GM19193 (cell line): ENCODE measurements around the gene TMEM245.

Source experiments
- POLR2A ChIP-seq: IDR thresholded peaks from 4 replicates; pipeline ENCODE4 v1.6.1; 2011; ENCODE audit not compliant: insufficient read depth, insufficient read length; ENCODE audit errors: extremely low read depth

TMEM245 gene

DNA sequence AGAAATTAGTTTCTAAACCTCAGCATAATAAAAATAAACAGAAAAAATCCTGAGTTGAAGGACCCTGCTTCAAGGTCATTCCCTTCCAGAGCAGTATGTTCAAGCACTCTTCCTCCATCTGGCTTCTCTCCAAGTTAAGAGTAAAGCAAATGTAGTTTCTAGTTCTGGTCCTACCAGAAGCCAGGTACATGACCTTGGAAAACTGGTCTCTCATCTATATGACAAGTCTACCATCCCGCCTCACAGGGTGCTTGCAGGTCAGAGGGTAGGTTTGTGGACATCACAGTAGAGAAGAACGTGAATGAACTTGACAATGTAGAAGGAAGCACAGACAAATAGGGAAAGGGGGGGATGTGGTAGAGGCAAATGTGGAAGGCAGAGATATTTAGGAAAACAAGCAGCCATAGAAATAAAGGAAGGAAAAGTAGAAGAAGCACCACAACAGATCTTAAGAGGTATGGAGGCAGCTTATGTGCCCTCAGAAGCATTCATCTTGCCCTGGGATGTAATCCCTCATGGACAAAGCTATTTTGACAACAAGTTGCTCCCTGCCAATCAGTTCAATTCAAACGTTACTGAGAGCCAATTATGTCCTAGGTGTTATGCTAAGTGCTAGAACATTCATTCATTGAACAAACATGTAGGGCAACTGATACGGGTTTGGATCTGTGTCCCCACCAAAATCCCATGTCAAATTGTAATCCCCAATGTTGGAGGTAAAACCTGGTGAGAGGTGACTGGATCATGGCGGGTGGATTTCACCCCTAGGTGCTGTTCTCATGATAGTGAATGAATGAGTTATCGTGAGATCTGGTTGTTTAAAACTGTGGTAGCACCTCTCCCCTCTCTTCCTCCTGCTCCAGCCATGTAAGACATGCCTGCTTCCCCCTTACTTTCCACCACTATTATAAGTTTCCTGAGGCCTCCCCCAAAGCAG is 82.7 kb downstream of the TMEM245 start:
- no peak for TF ChIP-seq POLR2A

DNA sequence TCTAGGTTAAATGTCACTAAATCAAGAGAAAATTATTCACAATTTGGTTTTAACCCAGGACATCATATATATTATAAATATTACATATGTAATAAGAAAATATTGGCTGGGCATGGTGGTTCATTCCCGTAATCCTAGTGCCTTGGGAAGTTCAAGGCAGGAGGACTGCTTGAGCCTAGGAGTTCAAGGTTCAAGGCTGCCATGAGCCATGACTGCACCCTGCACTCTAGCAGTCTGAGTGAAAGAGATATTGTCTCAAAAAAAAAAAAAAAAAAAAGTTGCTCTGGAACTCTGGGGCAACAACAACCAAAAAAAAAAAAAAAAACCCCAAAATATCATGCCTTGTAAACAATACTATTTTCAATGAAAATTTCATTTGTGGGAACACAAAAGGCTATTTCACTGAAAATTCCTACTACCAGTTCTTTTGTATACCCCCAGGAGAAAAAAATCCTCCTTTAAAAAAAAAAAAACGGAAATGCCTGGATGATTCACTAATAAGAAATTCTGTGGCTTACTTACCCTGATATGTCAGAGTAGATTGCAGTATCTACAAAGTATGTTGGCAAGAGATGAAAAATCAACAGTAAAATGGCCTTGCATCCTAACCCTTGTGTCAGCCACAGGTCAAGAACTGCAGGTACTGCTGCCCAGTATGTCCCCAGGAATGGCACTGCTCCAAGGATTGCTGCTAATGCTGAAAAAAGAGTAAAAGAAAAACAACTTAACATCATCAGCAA is 83.9 kb downstream of the TMEM245 start:
- no peak for TF ChIP-seq POLR2A

DNA sequence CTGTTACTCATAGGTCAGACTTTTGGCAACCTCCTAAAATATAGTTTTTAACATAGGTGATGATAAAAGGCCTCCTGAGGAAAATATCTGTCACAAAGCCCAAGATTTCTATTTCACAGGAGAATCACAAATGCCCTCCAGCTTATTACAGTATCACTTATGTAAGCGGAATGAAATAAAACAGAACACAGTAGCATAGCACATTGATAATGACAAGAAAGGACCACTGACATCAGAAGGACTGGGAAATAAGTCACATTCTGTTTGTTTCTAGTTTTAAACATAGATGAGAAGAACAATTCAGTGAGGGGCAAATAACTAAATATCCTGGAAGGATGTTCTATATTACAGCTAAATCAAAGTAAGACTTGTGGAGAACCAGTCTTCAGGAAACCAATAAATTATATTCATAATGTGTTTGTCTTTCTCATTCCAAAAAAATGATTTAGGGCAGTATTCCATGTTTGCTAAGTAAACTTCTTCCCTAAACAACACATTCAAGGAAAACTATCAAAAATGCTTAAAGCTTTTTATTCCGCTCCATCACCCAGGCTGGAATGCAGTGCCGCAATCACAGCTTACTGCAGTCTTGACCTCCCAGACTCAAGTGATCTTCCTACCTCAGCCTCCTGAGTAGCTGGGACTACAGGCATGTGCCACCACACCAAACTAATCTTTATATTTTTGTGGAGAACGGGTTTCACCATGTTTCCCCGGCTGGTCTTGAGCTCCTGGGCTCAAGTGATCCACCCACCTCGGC is 85.6 kb downstream of the TMEM245 start:
- TF ChIP-seq POLR2A, result no peak

DNA sequence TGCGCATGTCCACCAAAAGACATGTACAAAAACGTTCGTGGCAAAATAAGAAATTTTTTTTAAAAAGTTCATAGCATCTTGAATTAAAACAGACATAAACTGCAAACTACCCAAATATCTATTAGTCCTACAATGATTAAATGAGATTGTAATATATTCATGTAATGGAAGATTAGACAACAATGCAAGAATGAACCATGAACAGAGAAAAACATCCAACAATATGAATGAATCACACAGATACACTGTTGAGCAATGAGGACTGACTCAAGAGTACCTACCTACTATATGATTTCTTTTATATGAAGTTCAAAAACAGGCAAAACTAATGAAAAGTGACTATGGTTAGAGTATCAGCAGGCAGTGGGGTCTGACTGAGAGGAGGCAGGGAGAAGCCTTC is 88.5 kb downstream of the TMEM245 start:
- no peak for TF ChIP-seq POLR2A

DNA sequence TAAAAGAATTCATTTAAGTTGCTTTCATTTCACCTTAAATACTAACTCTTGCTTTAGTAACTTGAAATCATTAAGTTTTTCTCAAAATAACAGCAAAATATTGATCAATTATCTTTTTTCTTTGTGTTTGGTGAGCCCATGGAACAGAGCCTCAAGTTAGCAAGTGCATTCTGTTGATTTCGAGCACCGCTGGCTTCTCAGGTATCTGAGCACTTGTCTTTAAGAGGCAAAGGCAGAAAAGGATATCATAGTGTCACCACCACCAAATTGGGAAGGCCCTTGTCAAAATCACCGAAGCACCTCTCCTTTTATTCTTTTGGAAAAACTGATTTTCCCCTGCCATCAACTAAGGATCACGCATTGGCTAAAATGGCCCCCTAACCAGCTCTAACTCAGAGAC is 89.3 kb downstream of the TMEM245 start:
- TF ChIP-seq POLR2A, result no peak

DNA sequence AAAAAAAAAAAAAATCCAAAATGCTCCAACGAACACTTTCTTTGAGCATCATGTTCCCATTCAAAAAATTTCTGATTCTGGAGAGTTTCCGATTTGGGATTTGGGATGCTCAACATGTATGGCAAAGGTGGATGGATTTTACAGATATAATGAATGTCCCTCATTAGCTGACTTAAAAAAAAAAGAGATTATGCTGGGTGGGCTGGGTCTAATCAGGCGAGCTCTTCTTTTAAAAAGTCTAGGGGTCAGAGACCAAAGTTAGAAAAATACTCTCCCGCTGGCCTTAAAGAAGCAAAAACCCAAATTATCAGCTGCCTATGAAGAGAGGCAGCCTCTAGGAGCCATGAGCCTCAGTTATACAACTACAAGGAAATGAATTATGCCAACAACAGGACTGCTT is 91.3 kb downstream of the TMEM245 start:
- no peak for TF ChIP-seq POLR2A

DNA sequence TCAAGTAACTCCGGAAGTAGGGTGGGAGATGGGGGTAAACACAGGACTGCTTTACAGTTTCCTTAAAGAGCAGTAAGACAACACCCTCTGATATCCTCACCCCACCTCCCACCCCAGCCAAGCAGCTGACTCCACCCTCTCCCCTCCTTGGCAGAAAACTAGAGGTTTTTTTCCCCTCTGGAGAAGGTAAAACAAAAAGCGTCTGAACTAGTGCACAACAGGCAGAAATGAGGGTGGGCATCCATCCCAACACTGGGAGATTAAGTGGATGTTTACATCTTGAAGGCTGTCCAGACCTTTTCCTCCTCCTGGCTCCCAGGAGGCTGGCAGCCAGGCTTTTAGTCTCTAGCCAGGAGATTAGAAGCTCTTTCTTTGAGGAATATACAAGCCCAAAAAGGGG is 92.6 kb downstream of the TMEM245 start:
- no peak for TF ChIP-seq POLR2A

DNA sequence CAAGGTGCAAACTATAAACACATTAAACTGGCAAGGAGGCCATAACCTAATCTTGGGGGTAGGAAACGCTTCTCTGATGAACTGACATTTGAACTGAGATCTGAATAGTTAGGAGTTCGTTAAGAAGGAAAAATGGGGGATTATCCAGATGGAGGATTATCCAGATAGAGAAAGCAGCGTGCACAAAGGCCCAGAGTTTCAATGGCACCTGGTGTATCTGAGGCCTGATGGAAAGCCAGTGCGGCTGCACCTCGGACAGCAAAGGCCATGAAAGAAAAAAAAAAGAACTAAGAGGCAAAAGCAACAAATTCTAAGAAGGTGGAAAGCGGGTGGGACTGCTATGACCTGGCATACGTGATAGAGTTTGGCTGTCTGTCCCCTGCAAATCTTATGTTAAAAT is 93.4 kb downstream of the TMEM245 start:
- no peak for TF ChIP-seq POLR2A

DNA sequence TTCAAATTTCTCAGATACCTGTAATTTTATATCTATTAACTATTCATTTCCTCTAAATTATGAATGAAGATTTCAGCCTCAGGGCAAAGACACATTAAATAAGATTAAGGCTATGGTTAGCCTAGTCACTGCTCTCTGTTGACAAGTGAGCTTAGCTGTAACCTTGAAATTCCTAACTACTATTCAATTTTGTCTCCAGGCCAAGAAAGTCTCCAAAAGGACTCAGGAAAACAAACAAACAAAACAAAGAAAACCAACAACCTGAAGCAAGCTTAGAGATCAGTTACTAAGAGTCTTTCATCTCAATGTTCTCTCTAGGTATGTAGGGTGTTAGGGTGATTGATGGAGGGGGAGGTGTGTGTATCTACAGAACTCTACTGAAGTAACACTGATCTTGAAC is 96.9 kb downstream of the TMEM245 start:
- TF ChIP-seq POLR2A, result no peak

DNA sequence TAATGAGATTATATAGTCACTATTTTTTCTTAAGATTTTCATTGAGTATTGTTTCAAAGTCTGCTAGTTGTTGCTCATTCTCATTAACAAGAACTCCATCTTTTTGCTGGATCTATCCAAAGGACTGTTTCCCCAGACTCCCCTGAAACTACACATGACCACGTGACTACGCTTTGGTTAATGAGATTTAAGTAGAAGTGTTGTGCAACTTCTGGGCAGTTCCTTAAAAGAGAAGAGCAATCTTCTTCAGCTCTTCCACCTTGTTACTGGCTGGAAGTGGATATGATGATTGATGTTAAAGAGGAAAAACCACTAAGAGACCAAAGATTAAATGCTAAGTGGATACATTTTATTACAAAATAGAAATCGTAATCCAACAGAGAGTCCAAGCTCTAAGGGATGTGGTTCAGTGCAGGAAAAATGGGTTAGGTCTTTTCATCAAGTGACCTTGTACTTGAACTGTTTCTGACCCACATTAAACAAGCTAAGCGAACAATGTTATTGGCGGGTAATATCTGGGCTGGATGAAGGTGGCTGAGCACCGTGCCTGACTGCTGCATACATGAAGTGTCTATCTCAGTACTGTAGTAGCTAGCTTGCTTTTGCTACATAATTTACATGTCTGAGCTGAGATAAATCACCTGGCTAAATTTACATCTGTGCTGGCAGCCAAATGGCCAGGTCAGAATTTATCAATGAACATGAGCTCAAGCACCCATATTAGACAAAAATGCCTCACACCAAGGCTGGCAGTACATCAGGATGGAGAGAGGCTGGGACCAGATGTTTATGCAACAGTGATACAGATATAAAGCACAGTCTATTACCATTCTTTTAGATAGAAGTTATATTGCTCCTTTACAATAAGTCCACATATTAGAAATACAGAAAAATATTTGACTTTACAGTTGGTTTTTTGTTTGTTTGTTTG is 98.9 kb downstream of the TMEM245 start:
- no peak for TF ChIP-seq POLR2A

DNA sequence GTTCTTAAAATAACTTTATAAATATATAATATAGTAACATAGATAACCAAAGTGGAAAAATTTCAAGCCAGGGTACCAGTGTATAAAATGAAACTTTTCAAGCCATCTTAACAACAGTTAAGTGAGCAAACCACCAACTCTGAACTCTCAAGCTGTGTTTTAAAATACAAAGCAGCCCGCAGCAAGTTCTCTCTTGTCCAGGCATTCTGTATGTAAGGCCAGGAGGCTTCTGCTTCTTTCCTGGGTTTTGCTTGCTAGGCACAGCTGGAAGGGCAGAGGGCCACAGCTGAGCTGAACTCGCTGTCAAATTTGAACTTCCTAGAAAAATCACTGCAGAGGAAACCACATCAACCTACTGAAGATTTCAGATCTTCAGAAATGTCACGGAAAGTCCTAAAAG is 99.6 kb downstream of the TMEM245 start:
- TF ChIP-seq POLR2A, result no peak

DNA sequence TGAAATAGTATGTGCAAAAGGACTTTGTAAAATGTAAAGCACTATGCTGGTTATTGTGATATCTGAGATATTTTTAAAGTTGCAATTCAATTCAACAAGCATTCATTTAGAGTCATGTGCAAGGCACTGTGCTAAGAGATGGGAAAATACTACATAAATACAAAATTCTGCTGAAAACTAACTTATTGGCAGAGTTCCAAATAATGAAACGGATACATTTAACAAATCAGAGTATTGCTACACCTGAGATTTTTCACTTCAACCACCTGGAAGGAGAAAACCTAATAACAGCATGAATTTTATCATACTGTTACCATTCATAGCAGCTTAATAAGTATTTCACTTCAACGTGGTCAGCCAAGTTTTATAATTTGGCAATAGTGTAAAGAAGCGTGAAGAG is 100.3 kb downstream of the TMEM245 start:
- no peak for TF ChIP-seq POLR2A

DNA sequence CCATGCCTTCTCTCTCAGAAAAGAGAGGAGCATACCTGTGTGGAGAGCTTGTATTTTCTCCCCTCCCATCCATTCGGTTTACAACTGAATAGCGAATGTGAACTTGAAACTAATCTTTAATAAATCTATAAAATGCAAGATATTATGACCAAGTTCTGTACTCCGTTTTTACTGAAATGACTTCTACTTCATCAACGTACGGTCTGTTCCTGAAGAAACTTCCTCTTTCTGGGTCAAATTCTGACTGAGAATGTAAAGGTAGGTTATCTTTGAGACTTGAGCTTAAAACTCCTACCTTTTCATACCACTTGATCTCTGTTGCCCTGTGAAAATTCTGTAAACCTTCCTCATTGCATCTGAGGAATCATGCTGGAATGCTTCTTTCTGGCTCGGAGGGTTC is 102.3 kb downstream of the TMEM245 start:
- no peak for TF ChIP-seq POLR2A

DNA sequence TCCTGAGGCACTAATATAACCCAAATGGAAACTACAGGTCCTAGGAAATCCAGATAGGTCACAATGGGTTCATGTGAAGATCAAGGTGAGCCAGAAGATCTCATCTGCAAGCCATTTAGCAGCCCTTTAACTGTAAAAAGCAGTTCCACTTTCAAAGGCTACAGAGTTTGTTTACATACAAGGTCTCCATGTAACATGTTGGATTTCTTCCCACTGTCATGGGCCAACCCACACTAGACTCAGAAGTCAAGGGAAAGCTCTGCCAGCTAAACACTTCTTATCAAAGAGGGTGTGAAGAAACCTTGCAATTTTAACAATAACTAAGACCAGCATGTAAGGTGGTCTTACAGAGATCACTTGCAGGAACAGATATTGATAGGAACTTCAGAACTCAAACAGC is 102.7 kb downstream of the TMEM245 start:
- no peak for TF ChIP-seq POLR2A
